Measurements from ENCODE around the gene RLIM. TPM values are rescaled to one million over a fixed set of nuclear protein-coding genes. Genes with fewer than 3 reads are reported as not detected.

Gene RLIM
- total RNA-seq, 1 donor from 2014 or later = 55.5 TPM

DNA sequence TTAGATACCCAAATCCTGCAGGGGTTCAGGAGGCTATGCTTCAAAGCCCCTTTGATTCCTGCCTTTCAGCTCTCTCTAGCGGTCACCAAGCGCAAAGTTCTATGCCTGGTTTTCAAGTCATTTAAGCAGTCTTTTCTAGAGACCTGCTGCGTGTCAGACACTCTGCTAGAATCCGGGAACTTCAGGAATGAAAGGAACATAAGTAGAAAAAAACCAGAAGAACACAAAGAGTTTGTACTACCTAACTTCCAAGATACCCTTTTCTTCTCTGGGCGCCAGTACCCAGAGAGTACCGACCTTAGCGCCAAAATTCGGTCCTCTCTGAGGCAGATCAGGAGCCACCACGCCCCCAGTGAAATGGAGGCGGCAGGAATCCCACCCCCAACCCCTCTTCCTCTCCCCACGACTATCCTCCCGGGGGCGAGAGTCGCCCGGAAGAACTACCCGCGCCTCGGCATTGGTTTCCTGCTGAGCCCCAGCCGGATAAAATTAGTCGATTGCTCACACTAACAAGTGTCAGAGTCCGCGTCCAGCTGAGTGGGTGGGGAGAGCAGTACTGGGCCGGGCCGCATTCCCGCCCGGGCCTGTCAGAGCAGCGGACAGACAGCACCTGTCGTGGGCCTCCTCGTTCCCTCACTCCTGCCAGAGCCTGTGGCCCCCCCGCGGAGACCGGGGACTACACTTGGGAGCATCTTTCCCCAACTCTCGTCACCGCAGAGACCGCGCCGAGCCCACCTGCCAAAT is 78.8 kb downstream of the RLIM start:
- DNase-seq = peak; percentile 61

Other genes with a start within 250 kb of the RLIM start
- 0.70 and 1.0 TPM in 2 replicates for gene SLC16A2, start 193.1 kb downstream of the RLIM start, total RNA-seq